Activated naive CD4-positive, alpha-beta T cell treated with Interleukin-2 at 50 U/mL for 16 hours (primary cell): ENCODE data around the gene IMPG2.
"Not testable (repeated sequence)": the region's sequence is repeated elsewhere in the genome, so short reads cannot be mapped to it uniquely, and the experiment has no call there.

Experiments
- DNase-seq: peaks from one replicate; pipeline ENCODE4 v3.0.0-alpha.2; 2020

Gene IMPG2

GRCh38 chr3:101320475-101320874 lies at the start of gene IMPG2:
TSS of gene IMPG2 (minus strand) at chr3:101320575. CDS start at chr3:101320372, 203 bp downstream.
- DNase-seq, result no peak

DNA sequence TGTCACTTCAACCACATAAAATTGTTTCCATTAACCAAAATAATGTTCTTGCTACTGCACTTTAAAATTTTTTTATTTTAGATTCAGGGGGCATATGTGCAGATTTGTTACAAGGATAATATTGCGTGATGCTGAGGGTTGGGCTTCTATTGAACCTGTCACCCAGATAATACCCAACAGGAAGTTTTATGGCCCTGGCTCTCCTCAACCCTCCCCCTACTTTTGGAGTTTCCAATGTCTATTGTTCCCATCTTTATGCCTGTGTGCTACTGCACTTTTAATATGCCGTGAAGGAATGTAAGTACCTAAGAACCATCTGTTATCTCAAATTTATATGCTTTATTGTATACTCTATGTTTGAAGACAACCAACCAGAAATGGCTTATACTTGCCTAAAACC lies 42.0 kb upstream of the IMPG2 start:
- no peak for DNase-seq

GRCh38 chr3:101351829-101352228 lies 31.5 kb upstream of the IMPG2 start:
- DNase-seq, result no peak

GRCh38 chr3:101340591-101340990 lies 20.2 kb upstream of the IMPG2 start:
- DNase-seq, result no peak

DNA sequence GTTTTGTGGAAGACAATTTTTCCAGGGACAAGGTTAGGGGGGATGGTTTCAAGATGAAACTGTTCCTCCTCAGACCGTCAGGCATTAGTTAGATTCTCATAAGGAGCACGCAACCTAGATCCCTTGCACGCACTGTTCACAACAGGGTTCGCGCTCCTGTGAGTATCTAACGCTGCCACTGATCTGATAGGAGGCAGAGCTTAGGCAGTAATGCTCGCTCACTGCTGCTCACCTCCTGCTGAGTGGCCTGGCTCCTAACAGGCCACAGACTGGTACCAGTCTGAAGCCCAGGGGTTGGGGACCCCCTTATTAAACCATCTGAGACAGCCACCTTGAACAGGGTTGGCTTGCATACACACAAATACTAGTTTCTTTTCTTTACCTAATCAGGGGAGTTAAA lies 13.5 kb upstream of the IMPG2 start:
- no peak for DNase-seq

- DNase-seq, result no peak
These were observed 8.8 kb upstream of the IMPG2 start for GRCh38 chr3:101329016-101329673.

- no peak for DNase-seq
These were observed 5.2 kb upstream of the IMPG2 start for GRCh38 chr3:101325393-101326134.

DNA sequence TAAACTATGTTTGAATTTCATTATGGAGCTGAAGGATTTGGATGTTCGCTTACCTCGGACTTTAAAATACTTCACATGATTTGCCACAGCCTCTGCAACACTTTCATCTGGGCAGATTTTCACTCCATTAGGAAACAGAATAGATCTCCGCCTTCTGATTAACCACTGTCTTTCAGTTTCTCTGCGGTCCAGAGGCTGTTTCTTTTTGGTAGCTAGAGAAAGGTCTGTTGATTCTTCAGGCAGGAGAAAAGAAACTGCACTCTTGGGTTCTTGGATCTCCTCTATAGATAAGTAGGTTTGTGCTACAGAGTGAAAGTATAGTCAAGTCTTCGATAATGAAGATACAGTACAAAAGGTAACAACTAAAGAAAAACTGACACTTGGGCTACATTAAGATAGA lies 844 bp downstream of the IMPG2 start:
- no peak for DNase-seq

- no peak for DNase-seq
These were observed 7.8 kb downstream of the IMPG2 start for GRCh38 chr3:101312545-101312944.

GRCh38 chr3:101311676-101312075 lies 8.7 kb downstream of the IMPG2 start:
- DNase-seq, result no peak

DNA sequence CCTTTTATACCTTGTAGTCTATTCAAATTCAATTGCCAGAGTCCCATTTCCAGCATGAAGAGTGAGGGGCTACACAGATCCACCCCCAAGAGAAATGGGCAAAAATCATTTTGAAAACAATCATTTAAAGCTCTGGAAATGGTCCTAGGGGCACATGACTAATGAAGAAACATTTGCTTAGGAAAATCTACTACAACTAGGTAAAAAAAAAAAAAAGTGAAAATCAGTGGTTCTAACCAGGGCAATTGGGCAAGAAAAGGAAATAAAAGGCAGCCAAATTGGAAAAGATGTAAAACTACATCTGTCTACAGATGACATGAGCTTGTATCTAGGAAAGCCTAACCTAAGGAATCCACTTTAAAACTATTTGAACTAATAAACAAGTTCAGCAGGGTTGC lies 9.4 kb downstream of the IMPG2 start:
- DNase-seq, result no peak

- not testable (repeated sequence) for DNase-seq
These were observed 12.1 kb downstream of the IMPG2 start for GRCh38 chr3:101308147-101308772.

- DNase-seq, result no peak
These were observed 16.5 kb downstream of the IMPG2 start for GRCh38 chr3:101303836-101304235.

DNA sequence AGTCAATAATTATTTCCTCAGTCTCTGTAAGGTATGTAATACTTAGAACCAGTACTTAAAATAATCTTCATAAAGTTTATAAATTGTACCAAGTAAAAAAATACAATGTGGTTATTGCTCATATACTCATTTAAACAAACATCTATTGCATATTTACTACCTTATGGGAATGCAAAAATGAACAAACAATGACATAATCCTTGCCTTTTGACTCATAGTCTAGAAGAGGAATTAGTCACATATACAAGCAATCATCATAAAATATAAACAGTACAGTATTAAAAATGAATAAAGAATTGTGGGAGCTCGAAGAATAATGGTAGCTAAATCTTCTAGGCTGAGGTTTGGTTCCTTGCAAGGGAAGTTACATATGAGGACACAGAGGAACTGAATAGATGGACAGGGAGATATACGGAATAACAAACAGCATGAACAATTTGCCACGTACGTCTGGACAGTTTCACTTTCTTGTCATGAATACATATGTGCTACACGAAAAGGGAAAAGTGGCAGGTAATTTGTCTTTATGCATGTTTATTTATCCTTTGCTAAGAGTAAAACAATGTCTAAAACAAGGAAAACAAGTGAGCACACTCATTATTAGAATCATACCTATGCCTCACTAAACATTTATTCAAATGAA lies 17.2 kb downstream of the IMPG2 start:
- no peak for DNase-seq

DNA sequence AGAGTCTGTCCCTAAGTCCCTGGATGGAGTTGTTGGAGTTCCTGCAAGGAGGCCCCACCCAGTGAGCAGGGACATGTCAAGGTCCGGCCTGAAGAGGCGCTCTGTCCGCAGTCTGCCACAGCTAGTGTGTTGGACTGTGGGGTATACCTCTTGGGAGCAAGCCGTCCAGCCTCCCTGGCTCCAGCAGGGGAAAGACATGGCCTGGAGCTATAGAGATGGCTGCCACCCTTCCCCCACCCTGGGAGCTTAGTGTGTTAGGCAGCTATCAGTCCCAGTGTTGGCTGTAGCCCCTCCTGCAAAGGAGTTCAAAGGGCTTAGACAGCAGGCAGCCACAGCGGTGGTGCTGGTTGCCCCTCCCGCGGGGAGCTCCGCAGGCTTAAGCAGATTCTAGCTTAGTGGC lies 20.3 kb downstream of the IMPG2 start:
- DNase-seq, result no peak

DNA sequence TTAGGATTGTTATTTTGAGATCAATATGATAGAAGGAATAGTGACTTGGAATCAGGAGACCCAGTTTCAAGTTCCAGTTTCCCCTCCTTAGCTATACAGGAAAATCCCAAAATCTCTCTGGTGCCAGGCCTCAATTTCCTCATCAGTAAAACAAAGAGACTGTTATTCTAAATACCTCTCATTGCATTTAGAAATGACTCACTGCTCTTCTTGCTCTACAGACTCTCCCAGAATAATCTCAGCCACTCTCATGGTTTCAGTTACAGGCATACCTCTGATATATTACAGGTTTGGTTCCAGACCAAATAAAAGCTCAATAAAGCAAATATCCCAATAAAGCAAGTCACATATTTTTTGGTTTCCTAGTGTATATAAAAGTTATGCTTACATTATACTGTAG lies 28.3 kb downstream of the IMPG2 start:
- no peak for DNase-seq

DNA sequence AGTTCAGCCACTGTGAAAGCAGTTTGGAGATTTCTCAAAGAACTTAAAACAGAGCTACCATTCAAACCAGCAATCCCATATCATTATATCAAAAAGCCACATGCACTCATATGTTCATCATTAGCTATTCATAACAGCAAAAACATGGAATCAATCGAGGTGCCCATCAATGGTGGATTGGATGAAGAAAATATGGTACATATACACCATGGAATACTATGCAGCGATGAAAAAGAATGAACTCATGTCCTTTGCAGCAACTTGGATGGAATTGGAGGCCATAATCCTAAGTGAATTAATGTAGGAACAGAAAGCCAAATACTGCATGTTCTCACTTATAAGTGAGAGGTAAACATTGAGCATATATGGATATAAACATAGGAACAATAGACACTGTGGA lies 32.1 kb downstream of the IMPG2 start:
- DNase-seq, result no peak

- DNase-seq, result no peak
These were observed 35.6 kb downstream of the IMPG2 start for GRCh38 chr3:101284757-101285156.

DNA sequence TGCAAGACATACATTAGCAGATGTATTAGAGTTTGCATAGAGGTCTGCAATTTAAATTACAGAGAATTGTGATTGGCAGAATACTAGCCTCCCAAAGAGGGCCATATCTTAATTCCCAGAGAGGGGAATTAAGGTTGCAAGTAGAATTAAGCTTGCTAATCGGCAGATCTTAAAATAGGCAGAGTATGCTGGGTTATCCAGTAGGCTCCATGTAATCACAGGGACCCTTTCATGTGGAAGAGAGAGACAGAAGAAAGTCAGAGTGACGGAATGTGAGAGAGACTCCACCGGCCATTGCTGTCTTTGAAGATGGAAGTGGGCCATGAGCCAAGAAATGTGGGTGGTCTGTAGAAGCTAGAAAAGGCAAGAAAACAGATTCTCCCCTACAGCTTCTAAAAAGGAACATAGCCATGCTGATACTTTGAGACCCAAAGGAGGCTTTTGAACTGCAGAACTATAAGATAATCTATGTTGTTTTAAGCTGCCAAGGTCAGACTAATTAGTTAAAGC lies 38.8 kb downstream of the IMPG2 start:
- DNase-seq, result no peak

DNA sequence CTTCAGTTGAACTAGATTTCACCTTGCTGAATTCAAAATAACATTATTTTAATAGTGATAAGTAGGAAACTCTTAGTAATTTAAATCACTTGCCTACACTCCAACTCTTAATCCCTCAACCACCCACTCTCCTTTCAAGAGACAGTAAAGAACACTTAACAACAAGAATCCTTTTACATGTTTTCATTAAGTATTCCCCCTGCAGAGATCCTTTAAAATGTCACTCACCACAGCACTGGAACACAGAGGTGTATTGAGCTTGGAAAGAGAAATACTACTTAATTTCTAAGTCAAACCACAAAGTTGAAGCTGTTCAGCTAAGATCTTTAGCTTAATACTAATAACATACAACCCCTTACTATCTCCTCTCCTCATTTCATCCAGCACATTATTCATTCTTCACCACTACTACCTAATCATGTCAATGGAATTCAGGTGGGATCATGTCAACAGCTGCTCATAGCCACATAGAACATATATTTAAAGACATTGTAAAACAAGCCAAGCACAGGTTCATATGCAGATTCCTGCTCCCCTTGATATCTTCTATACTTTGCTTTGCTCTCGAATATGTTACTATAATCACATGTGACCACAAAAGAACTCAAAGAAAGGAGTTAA lies 40.5 kb downstream of the IMPG2 start:
- DNase-seq, result no peak

- DNase-seq, result no peak
These were observed 41.2 kb downstream of the IMPG2 start for GRCh38 chr3:101279162-101279561.

GRCh38 chr3:101278727-101279126 lies 41.6 kb downstream of the IMPG2 start:
- DNase-seq, result no peak

- DNase-seq, result no peak
These were observed 46.8 kb downstream of the IMPG2 start for GRCh38 chr3:101273608-101274007.
